ENCODE measurements around the gene TUBGCP5.

DNA sequence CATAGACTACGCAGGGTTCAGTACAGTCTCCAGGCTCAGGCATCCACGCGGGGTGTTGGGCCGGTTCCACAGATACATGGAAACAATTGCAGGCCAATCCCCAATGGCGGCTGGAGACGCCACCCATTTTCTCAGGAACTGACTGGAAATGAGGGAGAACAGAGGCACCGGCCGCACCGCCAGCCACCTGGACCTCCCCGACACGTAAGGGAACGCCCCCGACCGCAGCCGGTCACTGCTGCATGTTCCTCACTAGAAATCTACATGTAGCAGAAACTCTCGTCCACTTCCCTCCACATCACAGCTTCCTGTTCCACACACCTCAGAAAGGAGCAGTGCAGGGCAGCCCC is 88.4 kb downstream of the TUBGCP5 start:
- TF ChIP-seq, protein P1, sequence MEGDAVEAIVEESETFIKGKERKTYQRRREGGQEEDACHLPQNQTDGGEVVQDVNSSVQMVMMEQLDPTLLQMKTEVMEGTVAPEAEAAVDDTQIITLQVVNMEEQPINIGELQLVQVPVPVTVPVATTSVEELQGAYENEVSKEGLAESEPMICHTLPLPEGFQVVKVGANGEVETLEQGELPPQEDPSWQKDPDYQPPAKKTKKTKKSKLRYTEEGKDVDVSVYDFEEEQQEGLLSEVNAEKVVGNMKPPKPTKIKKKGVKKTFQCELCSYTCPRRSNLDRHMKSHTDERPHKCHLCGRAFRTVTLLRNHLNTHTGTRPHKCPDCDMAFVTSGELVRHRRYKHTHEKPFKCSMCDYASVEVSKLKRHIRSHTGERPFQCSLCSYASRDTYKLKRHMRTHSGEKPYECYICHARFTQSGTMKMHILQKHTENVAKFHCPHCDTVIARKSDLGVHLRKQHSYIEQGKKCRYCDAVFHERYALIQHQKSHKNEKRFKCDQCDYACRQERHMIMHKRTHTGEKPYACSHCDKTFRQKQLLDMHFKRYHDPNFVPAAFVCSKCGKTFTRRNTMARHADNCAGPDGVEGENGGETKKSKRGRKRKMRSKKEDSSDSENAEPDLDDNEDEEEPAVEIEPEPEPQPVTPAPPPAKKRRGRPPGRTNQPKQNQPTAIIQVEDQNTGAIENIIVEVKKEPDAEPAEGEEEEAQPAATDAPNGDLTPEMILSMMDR (IDR thresholded peaks at IDR 0.05) = no peak
- no peak for TF ChIP-seq POLR2A (IDR thresholded peaks at IDR 0.05)
